Karpas-422 (cell line): ENCODE results near the gene NPBWR2. TPM values are rescaled to one million over a fixed set of nuclear protein-coding genes. Genes with fewer than 3 reads are reported as not detected.

Experiments
- DNase-seq: peaks from one replicate; pipeline ENCODE4 v3.0.0-alpha.2; 2015
- H2AFZ ChIP-seq: fragments of 200-600 bp; sonication (generic); 2 replicates; pipeline ENCODE4 v1.6.1; 2014; ENCODE audit warnings: antibody characterized with exemption, low read length, mixed read lengths
- H3K27ac ChIP-seq: fragments of 200-600 bp; sonication (generic); 2 replicates; pipeline ENCODE4 v1.5.1; 2014; ENCODE audit warnings: mild to moderate bottlenecking, low read length, moderate library complexity
- H3K27me3 ChIP-seq: fragments of 200-600 bp; sonication (generic); 2 replicates; pipeline ENCODE4 v1.6.1; 2014; ENCODE audit warnings: low read length, mixed read lengths
- H3K36me3 ChIP-seq: fragments of 200-600 bp; sonication (generic); 2 replicates; pipeline ENCODE4 v1.6.1; 2014; ENCODE audit warnings: low read length, mixed read lengths; ENCODE audit not compliant: insufficient read depth
- H3K4me1 ChIP-seq: fragments of 200-600 bp; sonication (generic); 2 replicates; pipeline ENCODE4 v1.6.1; 2014; ENCODE audit warnings: mild to moderate bottlenecking, low read length, mixed read lengths
- H3K4me2 ChIP-seq: fragments of 200-600 bp; sonication (generic); 2 replicates; pipeline ENCODE4 v1.6.1; 2014; ENCODE audit warnings: low read length, low read depth, mild to moderate bottlenecking; ENCODE audit not compliant: poor library complexity, severe bottlenecking
- H3K4me3 ChIP-seq: fragments of 200-600 bp; sonication (generic); 2 replicates; pipeline ENCODE4 v1.5.1; 2014; ENCODE audit warnings: mild to moderate bottlenecking, antibody characterized with exemption, low read length, mixed read lengths
- H3K79me2 ChIP-seq: fragments of 200-600 bp; sonication (generic); 2 replicates; pipeline ENCODE4 v1.6.1; 2014; ENCODE audit warnings: mild to moderate bottlenecking, low read length, mixed read lengths
- H3K9ac ChIP-seq: fragments of 200-600 bp; sonication (generic); 2 replicates; pipeline ENCODE4 v1.6.0; 2014; ENCODE audit warnings: low read length
- H3K9me2 ChIP-seq: fragments of 200-600 bp; sonication (generic), shearing (Covaris generic); replicated peaks from 2 replicates; pipeline ENCODE4 v1.6.0; 2014; ENCODE audit warnings: mild to moderate bottlenecking, low read length, moderate library complexity; ENCODE audit not compliant: insufficient read depth
- H3K9me3 ChIP-seq: fragments of 300-700, 200-600 bp; sonication (generic); 2 replicates; pipeline ENCODE4 v1.6.1; 2014; ENCODE audit warnings: low read length, mixed read lengths
- H4K20me1 ChIP-seq: fragments of 200-600 bp; sonication (generic); 2 replicates; pipeline ENCODE4 v1.6.1; 2014; ENCODE audit warnings: mild to moderate bottlenecking, antibody characterized with exemption, low read length, low read depth; ENCODE audit not compliant: insufficient read depth
- total RNA-seq: library from RNA; depleted of rRNA; stranded (reverse); fragments of >200 nt; shearing (Covaris generic); gene quantifications from 2 replicates; pipeline ENCODE4 v1.2.3, GENCODE V29; 2014; ENCODE audit warnings: low replicate concordance

NPBWR2 gene
- total RNA-seq, 1 experiment from 2014 or later, result not detected

DNA sequence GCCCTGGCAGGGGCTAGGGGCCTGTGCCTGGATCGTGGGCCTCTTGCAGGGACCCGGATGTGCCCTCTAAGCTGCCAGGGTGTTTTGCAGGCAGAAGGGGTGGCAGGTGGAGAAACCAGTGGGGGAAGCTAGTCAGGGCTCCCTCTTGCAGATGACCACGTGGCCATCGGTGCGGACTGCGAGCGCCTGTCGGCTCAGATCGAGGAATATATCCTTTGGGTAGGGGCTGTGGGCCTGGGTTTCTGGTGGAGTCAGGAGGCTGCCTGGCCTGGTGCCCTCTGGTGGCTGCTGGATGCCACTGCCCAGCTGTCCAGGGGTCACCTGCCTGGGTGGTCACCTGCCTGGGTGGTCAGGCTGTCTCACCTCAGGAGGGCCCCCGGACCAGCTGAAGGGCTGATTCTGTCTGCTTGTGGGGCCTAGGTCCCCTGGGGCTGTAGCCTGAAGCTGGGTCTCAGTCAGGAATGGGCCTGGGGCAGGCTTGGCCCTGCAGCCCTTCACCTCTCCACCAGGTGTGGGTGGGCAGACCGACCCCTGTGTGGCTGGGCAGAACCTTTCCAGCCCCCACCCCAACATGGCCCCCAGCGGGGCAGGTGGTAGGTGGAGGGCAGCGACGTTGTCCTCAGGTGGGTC lies 37.6 kb downstream of the NPBWR2 start:
- no peaks in the 10 kb centered on the region for H3K9me3 ChIP-seq
- peak; percentile 76 for DNase-seq
- H3K4me2 ChIP-seq, result no peak overlapping the region
- H4K20me1 ChIP-seq, result peaks cover 3% of the 10 kb centered on the region; the same call in 1 of the 2 replicates
- peaks cover 3% of the 10 kb centered on the region; the same call in 1 of the 2 replicates for H3K79me2 ChIP-seq
- no peaks in the 10 kb centered on the region for H3K9me2 ChIP-seq
- H3K4me3 ChIP-seq, result no peak overlapping the region
- H3K4me1 ChIP-seq, result peaks cover 100% of the 10 kb centered on the region
- H3K36me3 ChIP-seq, result peaks cover 15% of the 10 kb centered on the region; the same call in 1 of the 2 replicates
- H3K27me3 ChIP-seq, result no peaks in the 10 kb centered on the region
- peak overlapping the region; percentile 47 for H3K9ac ChIP-seq
- H2AFZ ChIP-seq, result no peak overlapping the region
- H3K27ac ChIP-seq, result peak overlapping the region; percentile 100

DNA sequence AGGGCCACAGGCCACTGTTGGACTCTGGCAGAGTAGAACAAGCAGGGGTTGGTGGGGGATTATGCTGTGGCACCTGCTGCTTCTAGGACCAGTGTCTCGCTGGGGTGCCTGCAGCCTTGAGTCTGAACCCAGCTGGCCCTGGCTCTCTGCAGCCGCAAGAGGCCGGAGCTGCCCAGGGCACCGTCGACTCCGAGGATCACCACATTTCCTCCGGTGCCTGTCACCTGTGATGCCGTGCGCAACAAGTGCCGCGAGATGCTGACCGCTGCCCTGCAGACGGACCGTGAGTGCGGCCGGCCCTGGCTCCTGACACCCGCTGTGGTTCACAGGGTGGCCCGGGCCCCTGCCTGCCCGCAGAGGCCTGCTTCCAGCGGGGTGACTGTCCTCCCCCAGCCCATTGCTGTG lies 38.2 kb downstream of the NPBWR2 start:
- H3K4me3 ChIP-seq, result no peak overlapping the region
- H3K9ac ChIP-seq, result peak overlapping the region; percentile 47
- peaks cover 100% of the 10 kb centered on the region for H3K4me1 ChIP-seq
- no peak overlapping the region for H2AFZ ChIP-seq
- H3K27me3 ChIP-seq, result no peaks in the 10 kb centered on the region
- no peak overlapping the region for H3K4me2 ChIP-seq
- DNase-seq, result no peak
- peaks cover 3% of the 10 kb centered on the region; the same call in 1 of the 2 replicates for H4K20me1 ChIP-seq
- peak overlapping the region; percentile 100 for H3K27ac ChIP-seq
- H3K9me2 ChIP-seq, result no peaks in the 10 kb centered on the region
- H3K79me2 ChIP-seq, result peaks cover 7% of the 10 kb centered on the region
- H3K9me3 ChIP-seq, result no peaks in the 10 kb centered on the region
- peaks cover 15% of the 10 kb centered on the region; the same call in 1 of the 2 replicates for H3K36me3 ChIP-seq

- Histone ChIP-seq H3K27ac (peak overlapping the region; percentile 100), H3K4me1 (peaks cover 99% of the 10 kb centered on the region), H2AFZ (no peak overlapping the region), H3K27me3 (no peaks in the 10 kb centered on the region), H3K4me2 (no peak overlapping the region), H3K9ac (peak overlapping the region; percentile 47), H3K9me3 (no peaks in the 10 kb centered on the region), H3K36me3 (peaks cover 9% of the 10 kb centered on the region; the same call in 1 of the 2 replicates), H3K79me2 (peaks cover 13% of the 10 kb centered on the region), H4K20me1 (peaks cover 3% of the 10 kb centered on the region; the same call in 1 of the 2 replicates), H3K4me3 (no peak overlapping the region), H3K9me2 (no peaks in the 10 kb centered on the region)
- no peak for DNase-seq
Measured at GRCh38 chr20:64068386-64069208, 38.8 kb downstream of the NPBWR2 start.

DNA sequence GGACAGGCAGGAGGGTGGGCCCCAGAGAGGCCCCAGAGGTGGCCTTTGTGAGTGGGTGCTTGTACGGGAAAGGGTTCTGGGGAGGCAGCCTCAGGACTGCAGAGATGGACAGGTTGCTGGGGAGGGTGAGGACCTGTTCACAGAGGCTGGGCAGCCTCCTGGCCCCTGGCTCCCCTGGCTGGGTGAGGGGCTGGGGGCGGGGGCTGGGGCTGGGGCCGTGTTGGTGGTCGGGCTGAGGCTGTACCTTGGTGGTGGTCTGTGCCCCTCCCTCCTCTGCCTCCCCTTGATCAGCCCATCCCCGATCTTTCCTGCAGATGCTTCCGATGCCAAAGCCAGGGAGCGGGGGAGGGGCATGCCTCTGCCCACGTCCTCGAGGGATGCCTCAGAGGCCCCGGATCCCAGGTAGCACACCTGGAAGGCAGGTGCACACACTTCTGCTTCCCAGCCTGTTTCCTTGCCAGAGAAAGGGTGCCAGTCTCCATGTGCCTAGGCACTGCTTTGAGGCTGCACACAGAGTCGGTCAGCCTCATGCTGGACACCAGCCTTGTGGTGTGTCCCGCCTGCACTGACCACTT lies 39.5 kb downstream of the NPBWR2 start:
- Histone ChIP-seq H3K36me3 (0 out of 2 replicates have a peak, but pooled peaks cover 6% of the 10 kb centered on the region), H2AFZ (no peak overlapping the region), H3K9me3 (no peaks in the 10 kb centered on the region), H3K9me2 (no peaks in the 10 kb centered on the region), H3K4me3 (no peak overlapping the region), H3K4me2 (peak overlapping the region; percentile 91), H3K4me1 (peaks cover 91% of the 10 kb centered on the region), H4K20me1 (peaks cover 3% of the 10 kb centered on the region; the same call in 1 of the 2 replicates), H3K9ac (peak overlapping the region; percentile 98), H3K27me3 (no peaks in the 10 kb centered on the region), H3K27ac (peak overlapping the region; percentile 100), H3K79me2 (peaks cover 17% of the 10 kb centered on the region)
- no peak for DNase-seq

DNA sequence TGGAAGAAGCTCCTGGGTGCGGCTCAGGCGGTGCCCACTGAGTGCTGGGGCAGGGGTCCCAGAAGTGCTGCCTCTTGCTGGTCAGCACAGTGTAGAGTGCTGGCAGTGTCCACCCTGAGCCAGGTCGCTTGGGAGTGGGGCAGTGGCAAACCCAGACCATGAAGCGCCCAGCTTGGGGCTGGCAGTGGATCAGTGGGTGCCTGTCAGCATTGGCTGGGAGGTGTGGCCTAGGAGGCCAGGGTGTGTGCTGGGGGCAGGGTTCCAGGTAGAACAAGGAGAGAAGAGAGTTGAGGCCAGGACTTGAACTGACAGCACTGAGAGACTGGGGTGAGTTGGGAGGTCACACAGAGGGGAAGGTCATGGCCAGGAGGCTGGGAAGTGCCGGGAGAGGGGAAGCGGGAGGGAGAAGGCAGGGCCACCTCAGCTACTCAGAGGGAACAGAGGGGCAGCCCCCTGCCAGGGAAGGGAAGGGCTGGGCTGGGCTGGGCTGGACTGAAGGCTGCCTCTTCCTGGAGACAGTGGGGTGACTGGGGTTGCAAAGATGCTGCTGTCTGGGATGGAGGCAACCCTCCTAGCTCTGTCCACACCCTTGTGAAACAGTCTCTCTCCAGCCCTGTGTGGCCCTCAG lies 40.2 kb downstream of the NPBWR2 start:
- H3K4me2 ChIP-seq, result peak overlapping the region; percentile 91
- peaks cover 3% of the 10 kb centered on the region; the same call in 1 of the 2 replicates for H4K20me1 ChIP-seq
- 0 out of 2 replicates have a peak, but pooled peaks cover 2% of the 10 kb centered on the region for H3K36me3 ChIP-seq
- peaks cover 17% of the 10 kb centered on the region for H3K79me2 ChIP-seq
- no peaks in the 10 kb centered on the region for H3K27me3 ChIP-seq
- peaks cover 91% of the 10 kb centered on the region for H3K4me1 ChIP-seq
- peak overlapping the region; percentile 98 for H3K9ac ChIP-seq
- peak; percentile 64 for DNase-seq
- H3K27ac ChIP-seq, result peak overlapping the region; percentile 97
- H3K4me3 ChIP-seq, result no peak overlapping the region; the same call in 1 of the 2 replicates
- no peaks in the 10 kb centered on the region for H3K9me2 ChIP-seq
- no peaks in the 10 kb centered on the region for H3K9me3 ChIP-seq
- no peak overlapping the region for H2AFZ ChIP-seq

DNA sequence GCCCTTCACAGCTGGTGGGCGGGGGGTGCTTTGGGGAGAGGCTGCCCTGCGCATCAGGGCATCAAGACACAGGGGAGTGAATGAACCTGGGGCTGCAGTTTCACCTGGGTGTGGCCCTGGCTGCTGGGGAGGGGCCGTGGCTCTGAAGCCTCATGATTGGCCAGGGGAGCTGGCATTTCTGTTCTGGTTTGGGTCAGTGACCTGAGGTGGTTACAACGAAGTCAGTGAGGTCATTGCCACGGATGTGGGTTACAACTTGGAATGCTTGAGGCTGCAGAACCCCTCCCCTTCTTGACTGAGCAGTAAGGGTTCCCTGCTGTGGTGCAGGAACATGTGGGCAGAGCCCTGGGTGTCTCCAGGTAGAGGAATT lies 41.4 kb downstream of the NPBWR2 start:
- Histone ChIP-seq H3K27ac (peak overlapping the region; percentile 97), H3K9me3 (no peaks in the 10 kb centered on the region), H3K27me3 (no peaks in the 10 kb centered on the region), H4K20me1 (peaks cover 3% of the 10 kb centered on the region; the same call in 1 of the 2 replicates), H3K4me1 (peaks cover 79% of the 10 kb centered on the region), H3K4me2 (peak overlapping the region; percentile 91), H3K9ac (peak overlapping the region; percentile 98), H3K4me3 (peak overlapping the region; percentile 53; the same call in 1 of the 2 replicates), H3K36me3 (no peaks in the 10 kb centered on the region), H3K9me2 (no peaks in the 10 kb centered on the region), H2AFZ (no peak overlapping the region), H3K79me2 (peaks cover 17% of the 10 kb centered on the region)
- DNase-seq, result peak; percentile 87

- peak overlapping the region; percentile 91 for H3K4me2 ChIP-seq
Measured at GRCh38 chr20:64065062-64065973, 42.0 kb downstream of the NPBWR2 start.

More at GRCh38 chr20:64065062-64065973, 42.0 kb downstream of the NPBWR2 start:
- Histone ChIP-seq H3K27ac (peak overlapping the region; percentile 97), H3K4me1 (peaks cover 73% of the 10 kb centered on the region), H2AFZ (no peak overlapping the region), H3K27me3 (no peaks in the 10 kb centered on the region), H3K9ac (peak overlapping the region; percentile 98), H3K9me2 (no peaks in the 10 kb centered on the region), H4K20me1 (peaks cover 3% of the 10 kb centered on the region; the same call in 1 of the 2 replicates), H3K79me2 (peaks cover 17% of the 10 kb centered on the region), H3K9me3 (no peaks in the 10 kb centered on the region), H3K36me3 (no peaks in the 10 kb centered on the region), H3K4me3 (peak overlapping the region; percentile 85; the same call in 1 of the 2 replicates)
- DNase-seq, result peak; percentile 84
